HG02870 (cell line): ENCODE results near the gene MCTP2.

Experiments used
- ATAC-seq: cut with Tn5 transposase; IDR thresholded peaks from one replicate; pipeline ENCODE4 v1.9.1; 2021; ENCODE audit warnings: mild to moderate bottlenecking, moderate library complexity; ENCODE audit not compliant: unreplicated experiment

MCTP2 gene

DNA sequence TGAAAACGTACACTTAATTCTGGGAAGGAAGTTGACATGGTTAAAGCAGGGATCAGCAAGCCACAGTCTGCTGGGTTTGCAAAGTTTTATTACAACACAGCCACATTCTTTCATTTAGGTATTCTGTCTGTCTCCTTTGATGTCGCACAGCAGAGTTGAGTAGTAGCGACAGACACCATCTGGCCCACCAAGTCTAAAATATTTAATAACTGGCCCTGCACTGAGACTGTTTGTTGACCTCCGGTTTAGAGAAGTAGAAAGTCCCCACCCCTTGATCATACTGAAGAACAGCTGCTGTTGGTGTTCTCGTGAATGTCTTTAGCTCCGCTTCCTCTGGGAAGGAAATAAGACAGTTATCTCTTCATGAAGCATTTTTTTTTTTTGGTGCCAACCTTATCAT is 66.2 kb downstream of the MCTP2 start:
- ATAC-seq: no peak

DNA sequence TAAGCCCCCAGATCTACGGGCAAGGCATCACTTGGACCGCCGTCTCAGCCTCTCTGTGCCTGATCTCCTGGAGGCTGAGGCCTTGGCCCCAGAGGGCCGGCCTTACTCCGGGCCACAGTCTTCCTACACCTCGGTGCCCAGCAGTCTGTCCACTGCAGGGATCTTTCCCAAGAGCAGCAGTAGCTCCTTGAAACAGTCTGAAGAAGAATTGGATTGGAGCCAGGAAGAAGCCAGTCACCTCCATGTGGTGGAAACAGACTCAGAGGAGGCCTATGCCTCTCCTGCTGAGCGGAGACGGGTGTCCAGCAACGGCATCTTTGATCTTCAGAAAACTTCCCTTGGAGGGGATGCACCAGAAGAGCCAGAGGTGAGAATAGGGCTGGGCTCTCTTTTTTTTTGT is 67.0 kb downstream of the MCTP2 start:
- ATAC-seq: no peak

DNA sequence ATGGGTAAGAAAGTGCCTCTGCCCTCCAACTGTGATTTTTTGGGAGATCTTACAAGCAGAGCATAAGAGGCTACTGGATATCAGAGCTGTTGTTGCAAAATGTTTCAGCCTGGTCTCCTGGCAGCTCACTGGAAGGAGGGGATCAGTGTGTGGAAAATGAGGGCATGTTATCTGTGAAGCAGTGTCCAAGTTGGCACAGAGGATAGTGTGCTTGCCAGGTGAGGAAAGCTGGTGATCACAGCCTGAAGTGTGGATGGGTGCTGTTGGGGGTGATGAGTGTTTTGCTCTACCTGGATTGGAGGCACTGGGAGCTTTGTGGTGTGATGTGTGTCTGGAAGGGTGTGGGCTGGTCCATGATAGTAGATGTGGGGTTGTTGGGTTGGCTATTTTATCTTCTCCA is 69.3 kb downstream of the MCTP2 start:
- no peak for ATAC-seq

- ATAC-seq: no peak
These were observed 73.8 kb downstream of the MCTP2 start for GRCh38 chr15:94305133-94305532.

DNA sequence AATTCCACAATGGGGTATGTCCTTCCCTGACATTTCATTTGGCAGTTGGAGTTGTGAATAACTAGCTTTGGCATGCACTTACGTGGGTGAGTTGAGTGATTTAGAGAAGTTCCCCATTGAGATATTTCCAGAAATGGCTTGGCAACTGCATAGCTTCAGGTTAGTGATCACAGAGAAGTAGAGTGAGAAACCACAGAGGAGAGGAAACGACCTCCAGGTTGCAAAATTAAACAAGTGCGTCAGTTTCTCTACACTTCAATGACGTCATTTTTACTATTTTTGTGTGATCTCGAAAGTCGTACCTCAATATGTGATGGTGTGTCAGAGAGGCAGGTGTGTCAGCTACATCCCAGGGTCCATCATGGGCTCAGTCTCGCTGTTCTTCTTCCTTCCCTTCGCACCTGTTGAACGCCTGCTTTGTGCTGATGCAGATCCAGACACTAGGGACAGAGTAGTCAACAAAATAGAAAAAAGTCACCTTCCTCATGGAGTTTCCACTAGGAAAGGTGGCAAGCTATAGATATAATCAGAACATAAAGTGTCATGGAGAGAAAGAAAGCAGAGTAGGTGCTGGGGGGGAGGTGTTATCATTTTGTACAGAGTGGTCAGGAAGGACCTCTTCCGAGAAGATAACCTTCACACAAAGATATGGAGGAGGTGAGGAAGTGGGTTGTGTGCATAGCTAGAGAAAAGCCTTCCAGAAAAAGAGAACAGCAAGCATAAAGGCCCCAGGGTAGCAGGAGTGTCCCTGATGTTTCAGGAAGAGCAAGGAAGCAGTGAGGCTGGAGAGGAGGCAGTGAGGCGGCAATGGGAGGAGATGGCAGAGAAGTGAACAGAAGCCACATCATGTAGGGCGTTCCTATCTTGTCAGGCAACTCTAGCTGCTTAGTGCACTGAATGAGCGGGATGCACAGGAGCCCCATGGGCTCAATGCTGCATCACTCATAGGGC is 75.6 kb downstream of the MCTP2 start:
- ATAC-seq: peak; percentile 88

GRCh38 chr15:94312946-94313345 is 81.6 kb downstream of the MCTP2 start:
- ATAC-seq: no peak

DNA sequence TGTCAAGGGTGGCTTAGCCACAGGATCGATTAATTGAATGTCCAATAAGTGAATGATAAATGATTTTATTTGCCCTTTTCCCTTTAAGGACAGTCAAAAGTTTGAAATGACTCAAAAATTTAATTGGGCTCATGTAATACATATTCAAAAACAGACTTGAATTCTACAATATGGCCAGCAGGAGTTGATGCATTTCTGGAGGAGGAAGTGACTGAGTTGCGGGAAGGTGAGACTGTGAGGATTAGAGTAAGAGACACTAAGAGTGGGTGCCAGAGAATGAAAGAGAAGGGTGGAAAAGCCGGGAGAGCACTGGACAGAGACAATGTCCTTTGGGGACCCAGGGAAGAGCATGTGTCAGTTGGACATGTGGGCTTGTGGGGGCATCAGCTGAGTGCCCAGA is 83.3 kb downstream of the MCTP2 start:
- ATAC-seq: no peak

DNA sequence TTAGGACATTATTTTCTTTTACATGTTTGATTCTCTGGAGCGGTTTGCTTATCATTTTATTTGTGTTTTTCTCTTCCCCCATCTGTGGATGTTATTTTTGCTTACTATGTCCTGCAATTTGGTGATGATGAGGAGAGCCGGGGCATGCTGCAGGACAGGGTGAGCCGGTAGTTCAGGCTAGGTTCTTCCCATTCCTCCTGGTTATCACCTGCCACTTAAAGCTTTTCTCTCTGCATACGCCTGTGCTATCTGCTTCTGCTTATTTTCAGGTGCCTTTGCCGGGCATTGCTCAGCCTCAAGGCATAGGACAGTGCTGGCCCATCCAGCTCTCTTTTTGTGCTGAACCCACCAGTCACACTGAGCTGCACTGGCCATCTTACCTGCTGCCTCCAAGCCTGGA is 85.8 kb downstream of the MCTP2 start:
- no peak for ATAC-seq

GRCh38 chr15:94322141-94322540 is 90.8 kb downstream of the MCTP2 start:
- ATAC-seq: no peak

GRCh38 chr15:94323076-94323475 is 91.7 kb downstream of the MCTP2 start:
- no peak for ATAC-seq

- peak; percentile 81 for ATAC-seq
These were observed 92.9 kb downstream of the MCTP2 start for GRCh38 chr15:94324117-94324826.

- no peak for ATAC-seq
These were observed 93.7 kb downstream of the MCTP2 start for GRCh38 chr15:94324835-94325767.

DNA sequence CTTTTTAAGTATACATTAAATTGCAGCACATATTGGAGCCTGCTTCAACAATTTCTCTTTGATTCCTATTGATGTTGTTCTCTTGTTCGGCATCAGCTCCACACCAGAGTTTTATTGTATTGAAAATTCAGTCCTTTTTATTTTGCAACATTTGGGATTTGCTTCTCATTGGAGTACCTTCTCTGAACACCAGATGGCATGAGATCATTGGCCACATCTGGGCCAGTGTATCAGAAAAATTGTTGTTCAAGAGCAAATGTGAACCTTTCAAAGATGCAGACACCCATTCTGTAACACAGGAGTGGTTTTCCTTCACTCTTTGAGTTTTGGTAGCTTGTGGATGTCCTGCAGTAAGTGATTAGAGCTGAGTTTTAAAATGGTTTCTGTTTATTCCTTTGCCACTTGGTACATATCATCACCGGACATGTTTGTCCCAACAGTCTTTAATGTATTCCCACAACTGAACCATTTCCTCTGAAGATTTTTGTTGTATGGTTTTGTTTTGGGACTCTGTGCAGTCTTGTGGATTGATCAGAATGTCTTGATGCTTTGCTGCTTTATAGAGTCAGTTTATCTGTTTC is 96.1 kb downstream of the MCTP2 start:
- ATAC-seq: no peak

- ATAC-seq: no peak
These were observed 100.4 kb downstream of the MCTP2 start for GRCh38 chr15:94331731-94332130.

DNA sequence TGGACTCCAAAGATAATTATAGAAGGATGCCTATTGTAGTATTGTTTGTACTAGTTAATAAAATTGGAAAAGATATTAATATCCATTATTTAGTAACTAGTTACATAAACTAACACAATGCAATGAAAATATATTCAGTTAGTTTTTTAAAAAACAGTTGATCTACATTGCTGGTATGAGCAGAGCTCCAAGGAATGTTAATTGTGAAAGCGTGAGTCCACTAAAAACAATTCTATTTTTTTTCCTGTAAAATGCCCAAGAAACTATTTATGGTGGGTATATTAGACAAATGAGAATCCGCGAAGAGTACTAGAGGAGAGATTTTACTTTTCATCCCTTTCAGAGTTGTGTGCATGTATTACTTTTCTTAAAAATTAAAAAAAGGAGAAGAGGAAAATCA is 104.3 kb downstream of the MCTP2 start:
- no peak for ATAC-seq

- ATAC-seq: no peak
These were observed 105.6 kb downstream of the MCTP2 start for GRCh38 chr15:94336817-94337467.

DNA sequence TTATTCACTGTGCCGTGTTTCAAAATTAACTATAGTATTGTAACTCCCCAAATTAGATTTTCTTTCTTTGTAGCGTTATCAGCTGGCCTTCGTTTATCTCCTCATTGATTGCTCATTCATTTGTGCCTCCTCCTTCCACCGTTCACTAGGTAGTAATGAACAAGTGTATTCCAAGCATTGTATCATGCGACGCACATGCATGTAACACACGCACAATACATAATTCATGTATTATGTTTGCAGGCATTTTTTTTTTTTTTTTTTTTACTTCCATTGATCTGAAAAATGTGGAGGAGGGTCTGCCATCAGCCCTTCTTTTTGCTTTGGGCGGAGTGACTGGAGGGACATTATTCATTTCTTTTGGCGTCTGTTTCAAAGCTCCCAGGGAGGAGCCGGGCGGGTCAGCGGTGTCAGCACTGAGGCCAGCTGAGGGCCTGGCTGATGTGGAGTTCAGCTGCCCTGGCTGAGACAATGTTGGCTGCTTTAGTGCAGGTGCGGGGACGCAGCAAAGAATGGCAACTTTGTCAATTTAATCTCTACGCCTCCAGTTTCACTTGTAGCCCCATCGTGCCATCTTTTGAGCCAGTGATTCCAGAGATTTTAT is 107.0 kb downstream of the MCTP2 start:
- no peak for ATAC-seq

DNA sequence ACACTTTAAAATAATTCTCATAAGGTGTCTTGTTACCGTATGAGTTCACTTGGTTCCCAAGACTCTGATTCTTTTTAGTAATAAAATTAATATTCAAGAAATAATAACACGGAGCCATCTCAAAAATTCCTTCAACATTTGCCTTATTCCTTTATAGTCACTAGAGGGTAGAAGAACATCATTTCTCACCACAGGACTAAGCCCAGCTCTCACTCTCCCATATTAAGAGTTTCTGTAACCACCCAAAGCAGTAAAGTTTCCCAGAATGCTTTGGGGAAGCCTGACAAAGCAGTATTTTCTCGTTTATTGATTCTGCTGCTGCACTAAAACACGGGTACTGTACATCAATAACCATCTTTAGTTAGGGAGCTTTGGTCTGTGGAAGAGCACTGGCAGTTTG is 114.9 kb downstream of the MCTP2 start:
- ATAC-seq: no peak

DNA sequence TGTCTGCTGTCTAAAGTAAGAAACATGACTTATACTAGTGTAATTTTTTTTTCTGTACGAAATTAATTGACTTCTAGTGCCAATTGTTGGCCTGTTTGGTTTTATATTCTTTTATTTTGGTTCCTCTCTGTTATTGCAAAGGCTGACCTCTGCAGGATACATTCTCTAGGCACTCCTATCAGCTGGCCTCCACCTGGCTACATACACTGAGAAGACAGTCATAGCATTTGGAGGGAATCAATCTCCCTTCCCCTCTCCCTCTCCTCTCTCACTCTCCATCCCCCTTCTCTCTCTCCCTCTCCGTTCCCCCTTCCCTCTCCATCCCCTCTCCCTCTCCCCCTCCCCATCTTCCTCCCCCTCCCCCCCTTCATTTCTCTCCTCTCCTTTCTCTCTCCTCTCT is 116.7 kb downstream of the MCTP2 start:
- ATAC-seq: no peak

- no peak for ATAC-seq
These were observed 119.7 kb downstream of the MCTP2 start for GRCh38 chr15:94351031-94351535.
